Esophagus muscularis mucosa (tissue), 4 donors: ENCODE results near the gene KRTAP2-2.

Experiments used
- CTCF ChIP-seq, 3 experiments: fragments of 200-600 bp in 2 of 3; fragments of 450-650 bp in 1 of 3; sonication (generic) in 2 of 3; IDR thresholded peaks; one replicate each; pipeline ENCODE4 v1.5.1; 2017 to 2019; ENCODE audit warnings: antibody characterized with exemption in 3 of 3, mild to moderate bottlenecking in 2 of 3, moderate library complexity in 1 of 3
- EP300 ChIP-seq: sonication (generic); formaldehyde crosslinking; IDR thresholded peaks from one replicate; pipeline ENCODE4 v1.6.1; 2017; ENCODE audit warnings: antibody characterized with exemption
- POLR2A ChIP-seq: fragments of 450-650 bp; IDR thresholded peaks from one replicate; pipeline ENCODE4 v1.6.1; 2017; ENCODE audit warnings: antibody characterized with exemption, moderate library complexity, mild to moderate bottlenecking, low read depth
- POLR2AphosphoS5 ChIP-seq, 2 donors: sonication (generic); formaldehyde crosslinking; IDR thresholded peaks; one replicate each; pipeline ENCODE4 v1.6.1; 2017; ENCODE audit warnings: antibody characterized with exemption in 2 of 2

GRCh38 chr17:41018541-41018940 lies 36.5 kb downstream of the KRTAP2-2 start:
- TF ChIP-seq CTCF (IDR thresholded peaks at IDR 0.05) (no peak), POLR2A (no peak), EP300 (no peak), POLR2AphosphoS5 (IDR thresholded peaks at IDR 0.05) (no peak)
